Activated CD8-positive, alpha-beta memory T cell treated with anti-CD3 and anti-CD28 coated beads, Interleukin-2, amount 50 U/mL, for 48 hours (primary cell): ENCODE results near the gene EFCAB6.

Experiments used
- DNase-seq: peaks from one replicate; pipeline ENCODE4 v3.0.0-alpha.2; 2020

The EFCAB6 gene

GRCh38 chr22:43812149-43812842 is at the start of gene EFCAB6:
Gene EFCAB6 (minus strand): TSS chr22:43812305. CDS start chr22:43782318, 29,987 bp downstream.
- DNase-seq, result peak; percentile 93

DNA sequence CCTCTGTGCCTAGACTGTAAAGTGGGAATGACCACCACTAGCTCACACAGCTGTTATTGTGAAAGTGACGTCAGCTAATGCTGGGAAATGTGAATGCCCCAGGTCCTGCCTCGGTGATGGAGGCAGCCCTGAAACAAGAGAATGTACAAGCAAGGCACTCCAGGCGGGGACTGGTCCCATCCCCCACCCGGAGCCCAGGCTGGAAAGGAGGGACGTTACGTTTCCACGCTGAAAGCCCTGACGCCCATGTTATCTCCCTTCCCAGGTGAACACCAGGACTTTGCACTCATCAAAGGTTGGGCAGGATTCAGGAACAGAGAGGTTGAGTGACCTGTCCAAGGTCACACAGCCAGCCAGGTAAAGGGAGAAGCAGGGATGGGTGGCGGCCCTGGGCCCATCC is 49.4 kb upstream of the EFCAB6 start:
- no peak for DNase-seq

GRCh38 chr22:43860831-43861230 is 48.7 kb upstream of the EFCAB6 start:
- no peak for DNase-seq

DNA sequence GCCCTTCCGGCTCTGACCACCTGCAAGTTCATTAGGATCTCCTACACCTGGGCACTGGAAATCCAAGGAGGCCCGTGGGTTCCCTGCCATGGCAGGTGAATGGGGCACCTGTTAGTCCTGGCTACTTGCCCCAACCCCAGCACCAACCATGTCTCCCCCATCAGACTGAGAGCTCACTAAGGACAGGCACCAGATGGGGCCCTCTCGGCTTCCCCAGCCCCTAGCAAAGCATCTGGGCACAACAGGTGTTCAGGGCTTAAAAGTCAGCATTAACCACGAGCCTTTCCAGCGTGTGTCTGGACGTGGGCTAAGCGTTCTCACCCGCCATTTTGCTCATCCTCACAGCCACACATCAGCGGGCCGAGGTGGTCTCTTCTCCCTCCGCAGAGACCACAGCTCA is 48.0 kb upstream of the EFCAB6 start:
- no peak for DNase-seq

- no peak for DNase-seq
Measured at GRCh38 chr22:43859621-43860020, 47.5 kb upstream of the EFCAB6 start.

DNA sequence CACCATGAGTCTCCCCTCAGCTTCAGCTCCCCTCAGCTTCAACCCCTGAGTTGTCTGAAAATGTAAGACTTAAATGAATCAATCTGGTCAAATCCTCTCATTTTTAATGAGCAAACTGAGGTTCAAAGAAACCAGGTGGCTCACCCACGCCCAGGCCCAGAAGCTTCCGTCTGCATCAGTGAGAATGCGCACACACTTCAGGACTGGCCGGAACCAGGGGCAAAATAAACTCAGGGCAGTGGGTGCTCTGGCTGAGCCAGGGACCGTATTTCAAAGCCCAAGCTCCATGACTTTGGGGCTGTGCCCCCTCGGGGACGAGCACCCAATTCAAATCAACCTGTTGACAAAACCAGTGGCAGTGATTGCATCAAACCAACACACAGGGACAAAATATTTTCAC is 47.1 kb upstream of the EFCAB6 start:
- DNase-seq, result no peak

DNA sequence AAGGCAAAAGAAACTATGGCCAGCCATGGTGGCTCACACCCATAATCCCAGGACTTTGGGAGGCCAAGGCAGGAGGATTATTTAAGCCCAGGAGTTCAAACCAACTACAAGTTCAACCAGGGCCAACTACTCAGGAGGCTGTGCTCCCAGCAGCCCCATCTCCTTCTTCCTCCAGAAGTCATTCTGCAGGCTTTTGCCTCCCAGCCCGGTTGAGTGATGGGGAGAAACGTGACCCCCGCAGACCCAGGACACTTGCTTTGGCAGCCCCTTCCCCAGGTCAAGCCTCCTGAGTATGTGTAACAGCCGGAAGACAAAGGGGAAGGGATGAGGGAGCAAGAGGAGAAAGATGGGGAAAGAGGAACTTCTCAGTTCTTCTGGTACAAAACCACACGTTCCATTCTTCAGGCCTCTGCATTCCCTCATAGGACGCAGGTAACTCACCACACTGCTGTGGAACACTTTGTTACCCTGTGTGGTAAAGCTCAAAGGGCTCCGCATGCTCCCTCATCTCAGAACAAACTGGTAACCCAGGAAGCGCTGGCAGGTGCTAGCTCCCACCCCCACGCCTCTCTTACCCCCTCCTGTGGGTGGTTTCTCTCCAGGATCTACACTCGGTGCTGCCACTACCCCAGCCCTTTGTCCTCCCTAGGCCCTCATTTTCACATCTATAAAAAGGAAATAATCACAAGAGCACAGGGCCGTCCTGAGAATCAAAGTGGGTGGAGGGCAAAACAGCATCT is 46.2 kb upstream of the EFCAB6 start:
- DNase-seq, result no peak

DNA sequence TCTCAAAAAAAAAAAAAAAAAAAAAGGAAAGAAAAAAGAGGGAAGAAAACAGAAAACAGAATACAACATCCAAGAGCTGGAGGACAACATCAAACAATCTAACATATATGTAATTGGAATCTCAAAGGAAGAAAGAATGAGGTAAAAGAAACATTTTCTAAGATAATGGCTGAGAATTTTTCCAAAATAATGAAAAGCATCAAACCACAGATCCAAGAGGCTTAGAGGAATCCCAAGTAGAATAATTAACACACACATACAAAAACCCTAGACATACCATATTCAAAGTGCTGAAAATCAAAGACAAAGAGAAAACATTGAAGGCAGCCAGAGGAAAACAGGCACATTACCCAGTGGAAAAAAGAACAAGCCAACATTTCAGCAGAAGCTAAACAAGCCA is 45.3 kb upstream of the EFCAB6 start:
- no peak for DNase-seq

DNA sequence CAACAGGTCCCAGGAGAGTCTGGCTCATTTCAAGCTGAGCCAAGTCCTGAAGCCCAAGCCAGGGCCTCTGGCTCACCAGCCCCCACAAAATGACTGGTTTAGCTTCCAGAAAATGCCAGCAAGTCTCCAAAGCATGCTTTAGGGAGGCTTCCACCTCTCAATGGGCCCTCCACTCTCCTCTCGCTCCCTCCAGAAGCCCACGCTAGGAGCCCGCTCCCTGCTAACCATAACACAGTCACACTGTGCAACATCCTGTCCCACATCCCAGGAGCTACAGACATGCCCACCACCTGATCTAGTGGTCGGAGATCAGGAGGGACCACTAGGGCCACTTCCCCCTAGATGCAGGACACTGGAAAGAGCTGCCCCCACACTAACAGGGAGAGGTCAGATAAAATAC is 43.3 kb upstream of the EFCAB6 start:
- no peak for DNase-seq

DNA sequence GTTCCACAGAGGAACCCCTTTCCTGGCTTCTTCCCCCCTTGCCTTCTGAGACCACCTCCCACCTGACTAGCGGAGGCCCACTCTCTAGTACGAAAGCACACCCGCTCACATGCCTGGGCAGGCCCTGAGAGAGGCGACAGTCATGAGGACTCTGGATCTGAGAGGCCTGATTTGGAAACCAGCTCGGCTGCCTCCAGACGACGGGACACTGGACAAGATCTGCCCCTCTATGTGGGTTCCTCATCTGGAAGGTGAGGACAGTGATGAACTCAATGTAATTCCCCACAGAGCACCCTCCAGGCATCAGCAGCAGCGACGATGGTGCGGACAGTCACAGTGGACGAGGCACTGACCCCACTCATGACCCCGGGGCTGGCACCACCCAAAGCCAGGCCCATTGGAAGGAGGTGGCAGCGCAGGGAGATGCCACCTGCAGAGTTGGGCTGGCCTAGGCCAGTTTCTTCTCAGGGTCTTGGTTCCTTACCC is 42.7 kb upstream of the EFCAB6 start:
- no peak for DNase-seq

GRCh38 chr22:43854121-43854785 is 42.1 kb upstream of the EFCAB6 start:
- DNase-seq, result no peak

DNA sequence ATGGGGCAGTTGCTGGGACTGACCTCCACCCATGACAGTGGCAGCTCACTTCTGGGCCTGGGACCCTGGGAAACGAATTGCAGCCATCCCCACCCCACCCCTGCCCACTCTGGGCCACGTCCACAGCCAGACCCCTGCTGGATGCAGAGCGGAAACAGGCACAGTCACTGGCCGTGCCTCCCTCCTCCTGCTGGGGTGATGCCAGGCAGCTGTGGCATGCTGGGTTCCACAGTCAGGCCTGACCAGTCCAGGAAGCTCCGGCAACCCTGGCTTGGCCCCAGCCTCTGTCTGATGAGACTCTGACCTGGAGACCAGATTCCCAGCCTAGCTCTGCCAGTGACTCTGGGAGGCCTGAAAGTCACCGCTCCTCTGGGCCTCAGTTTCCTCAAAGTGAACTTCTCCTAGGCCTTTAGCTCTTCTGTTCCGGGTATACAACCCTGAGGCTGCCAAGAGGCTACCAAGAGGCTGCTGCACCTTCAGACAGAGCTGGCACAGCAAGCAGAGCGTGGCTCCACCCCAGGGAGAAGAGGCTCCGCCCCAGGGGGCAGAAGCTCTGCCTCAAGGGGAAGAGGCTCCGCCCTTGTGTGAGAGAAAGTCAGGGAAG is 41.3 kb upstream of the EFCAB6 start:
- DNase-seq, result no peak

- no peak for DNase-seq
Measured at GRCh38 chr22:43852573-43853327, 40.6 kb upstream of the EFCAB6 start.

GRCh38 chr22:43851979-43852307 is 39.8 kb upstream of the EFCAB6 start:
- DNase-seq, result no peak

GRCh38 chr22:43851058-43851978 is 39.2 kb upstream of the EFCAB6 start:
- DNase-seq, result no peak

- no peak for DNase-seq
Measured at GRCh38 chr22:43850529-43850928, 38.4 kb upstream of the EFCAB6 start.

DNA sequence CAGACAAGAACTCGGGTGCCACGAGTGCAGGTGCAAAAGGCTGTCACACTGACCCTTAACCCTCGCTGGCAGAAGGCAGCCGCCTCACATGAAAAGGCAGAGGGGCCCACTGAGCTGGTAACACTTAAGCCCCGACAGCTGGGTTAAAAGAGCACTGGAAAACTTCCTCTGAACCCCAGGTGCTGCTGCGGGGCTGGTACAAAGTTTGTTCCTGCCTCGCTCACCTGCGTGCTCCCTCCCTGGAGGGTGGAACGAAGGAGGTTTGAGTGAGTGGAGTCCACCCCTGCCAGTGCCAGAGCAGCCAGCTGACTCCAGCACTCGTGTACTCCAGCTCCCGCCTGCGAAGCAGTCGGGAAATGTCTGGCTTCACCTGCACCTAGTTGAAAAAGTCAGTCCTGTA is 37.6 kb upstream of the EFCAB6 start:
- DNase-seq, result no peak

- no peak for DNase-seq
Measured at GRCh38 chr22:43848366-43849171, 36.5 kb upstream of the EFCAB6 start.

GRCh38 chr22:43847376-43848289 is 35.5 kb upstream of the EFCAB6 start:
- no peak for DNase-seq

- no peak for DNase-seq
Measured at GRCh38 chr22:43846966-43847365, 34.9 kb upstream of the EFCAB6 start.
